Astrocyte (in vitro differentiated cells and primary cell): ENCODE results near the gene DMP1.

Experiments
- EZH2 ChIP-seq: IDR thresholded peaks from 2 replicates; pipeline ENCODE4 v1.6.1; 2012; ENCODE audit warnings: mild to moderate bottlenecking, low read length, inconsistent platforms; ENCODE audit not compliant: insufficient read depth
- TF ChIP-seq, protein P1 (sequence below): IDR thresholded peaks from 2 replicates; pipeline ENCODE4 v1.5.1; 2011; ENCODE audit warnings: low read depth, mild to moderate bottlenecking, inconsistent platforms, low read length, moderate library complexity; ENCODE audit not compliant: insufficient read depth

- TF ChIP-seq EZH2 = no peak
- TF ChIP-seq, protein P1, sequence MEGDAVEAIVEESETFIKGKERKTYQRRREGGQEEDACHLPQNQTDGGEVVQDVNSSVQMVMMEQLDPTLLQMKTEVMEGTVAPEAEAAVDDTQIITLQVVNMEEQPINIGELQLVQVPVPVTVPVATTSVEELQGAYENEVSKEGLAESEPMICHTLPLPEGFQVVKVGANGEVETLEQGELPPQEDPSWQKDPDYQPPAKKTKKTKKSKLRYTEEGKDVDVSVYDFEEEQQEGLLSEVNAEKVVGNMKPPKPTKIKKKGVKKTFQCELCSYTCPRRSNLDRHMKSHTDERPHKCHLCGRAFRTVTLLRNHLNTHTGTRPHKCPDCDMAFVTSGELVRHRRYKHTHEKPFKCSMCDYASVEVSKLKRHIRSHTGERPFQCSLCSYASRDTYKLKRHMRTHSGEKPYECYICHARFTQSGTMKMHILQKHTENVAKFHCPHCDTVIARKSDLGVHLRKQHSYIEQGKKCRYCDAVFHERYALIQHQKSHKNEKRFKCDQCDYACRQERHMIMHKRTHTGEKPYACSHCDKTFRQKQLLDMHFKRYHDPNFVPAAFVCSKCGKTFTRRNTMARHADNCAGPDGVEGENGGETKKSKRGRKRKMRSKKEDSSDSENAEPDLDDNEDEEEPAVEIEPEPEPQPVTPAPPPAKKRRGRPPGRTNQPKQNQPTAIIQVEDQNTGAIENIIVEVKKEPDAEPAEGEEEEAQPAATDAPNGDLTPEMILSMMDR = no peak
These were observed 57.3 kb downstream of the DMP1 start for GRCh38 chr4:87707279-87707918.
